Activated T-cell treated with anti-CD3 and anti-CD28 coated beads for 48 hours (primary cell): ENCODE data around the gene TSPAN33.
"Not testable (repeated sequence)": the region's sequence is repeated elsewhere in the genome, so short reads cannot be mapped to it uniquely, and the experiment has no call there.

Source experiments
- DNase-seq: peaks from one replicate; pipeline ENCODE4 v3.0.0-alpha.2; 2020; ENCODE audit warnings: low read depth

TSPAN33 gene

GRCh38 chr7:129209067-129209926, 64.8 kb downstream of the TSPAN33 start:
- DNase-seq = no peak

DNA sequence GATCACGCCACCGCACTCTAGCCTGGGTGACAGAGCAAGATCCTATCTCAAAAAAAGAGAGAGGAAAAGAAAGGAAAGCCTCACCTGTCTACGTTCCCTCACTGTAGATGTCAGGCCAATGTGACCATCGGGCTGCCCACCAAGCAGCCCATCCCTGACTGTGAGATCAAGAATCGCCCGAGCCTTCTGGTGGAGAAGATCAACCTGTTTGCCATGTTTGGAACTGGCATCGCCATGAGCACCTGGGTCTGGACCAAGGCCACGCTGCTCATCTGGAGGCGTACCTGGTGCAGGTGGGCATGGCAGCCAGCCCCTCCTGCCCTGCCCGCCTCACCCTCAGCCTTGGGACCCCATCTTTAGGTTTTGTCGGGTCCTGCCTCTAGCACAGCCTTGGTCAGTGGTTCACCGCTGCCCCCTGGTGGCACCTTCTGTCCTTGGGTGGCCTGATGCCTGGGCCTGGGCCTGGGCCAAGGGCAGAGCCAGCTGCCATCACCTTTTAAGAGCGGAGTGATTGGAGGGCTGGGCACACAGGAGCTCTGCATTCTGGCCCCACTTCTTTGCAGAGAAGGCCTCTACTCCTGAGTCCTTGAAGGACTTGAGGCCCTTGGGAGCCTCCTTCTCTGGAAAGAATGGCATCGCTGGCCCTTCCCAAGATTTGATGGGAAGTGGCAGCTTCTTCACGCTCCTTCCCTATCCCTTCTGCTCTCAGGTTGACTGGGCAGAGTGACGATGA, 65.9 kb downstream of the TSPAN33 start:
- DNase-seq = peak; percentile 71

DNA sequence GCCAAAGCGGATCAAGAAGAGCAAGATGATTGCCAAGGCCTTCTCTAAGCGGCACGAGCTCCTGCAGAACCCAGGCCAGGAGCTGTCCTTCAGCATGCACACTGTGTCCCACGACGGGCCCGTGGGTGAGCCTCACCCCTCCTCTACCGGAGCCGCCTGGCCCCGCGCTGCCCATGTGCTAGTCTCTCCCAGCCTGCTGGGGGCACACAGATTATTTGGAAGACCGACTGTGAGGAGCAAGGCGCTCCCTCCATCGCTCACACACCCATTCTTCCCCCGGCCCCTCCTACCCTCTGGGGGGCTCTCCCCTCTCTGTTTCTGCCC, 66.4 kb downstream of the TSPAN33 start:
- DNase-seq = no peak

GRCh38 chr7:129212126-129212525, 67.6 kb downstream of the TSPAN33 start:
- DNase-seq = no peak

DNA sequence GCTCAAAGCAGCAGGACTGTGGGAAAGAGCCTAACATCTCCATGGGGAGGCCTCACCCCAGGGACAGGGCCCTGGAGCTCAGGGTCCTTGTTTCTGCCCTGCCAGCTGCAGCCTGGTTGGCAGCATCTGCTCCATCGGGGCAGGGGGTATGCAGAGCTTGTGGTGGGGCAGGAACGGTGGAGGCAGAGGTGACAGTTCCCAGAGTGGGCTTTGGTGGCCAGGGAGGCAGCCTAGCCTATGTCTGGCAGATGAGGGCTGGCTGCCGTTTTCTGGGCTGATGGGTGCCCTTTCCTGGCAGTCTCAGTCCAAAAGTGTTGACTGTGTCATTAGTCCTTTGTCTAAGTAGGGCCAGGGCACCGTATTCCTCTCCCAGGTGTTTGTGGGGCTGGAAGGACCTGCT, 68.1 kb downstream of the TSPAN33 start:
- DNase-seq = no peak

DNA sequence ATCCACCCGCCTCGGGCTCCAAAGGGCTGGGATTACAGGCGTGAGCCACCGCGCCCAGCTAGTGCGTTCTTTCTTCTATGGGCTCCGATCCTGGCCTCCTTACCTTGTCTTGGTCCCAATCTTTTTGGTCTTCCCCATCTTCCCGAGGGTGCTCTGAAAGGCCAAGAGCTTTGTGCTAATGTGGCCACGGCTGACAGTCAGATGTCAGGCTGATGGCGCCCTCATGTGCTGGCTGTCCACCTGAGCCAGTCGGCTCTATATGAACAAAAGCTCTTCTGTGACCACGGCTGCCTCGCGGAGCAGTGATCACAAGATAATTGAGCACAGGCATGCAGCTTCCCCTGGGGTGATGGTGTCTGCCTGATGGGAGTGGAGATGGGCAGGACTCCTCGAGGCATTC, 69.3 kb downstream of the TSPAN33 start:
- DNase-seq = no peak

DNA sequence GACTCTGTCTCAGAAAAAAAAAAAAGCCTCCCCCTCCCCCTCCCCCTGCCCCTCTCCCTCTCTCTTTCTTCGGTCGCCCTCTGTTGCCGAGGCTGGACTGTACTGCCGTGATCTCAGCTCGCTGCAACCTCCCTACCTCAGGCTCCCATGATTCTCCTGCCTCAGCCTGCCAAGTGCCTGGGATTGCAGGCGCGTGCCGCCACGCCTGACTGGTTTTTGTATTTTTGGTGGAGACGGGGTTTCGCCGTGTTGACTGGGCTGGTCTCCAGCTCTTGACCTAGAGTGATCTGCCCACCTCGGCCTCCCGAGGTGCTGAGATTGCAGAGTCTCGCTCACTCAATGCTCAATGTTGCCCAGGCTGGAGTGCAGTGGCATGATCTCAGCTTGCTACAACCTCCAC, 71.2 kb downstream of the TSPAN33 start:
- not testable (repeated sequence) for DNase-seq

DNA sequence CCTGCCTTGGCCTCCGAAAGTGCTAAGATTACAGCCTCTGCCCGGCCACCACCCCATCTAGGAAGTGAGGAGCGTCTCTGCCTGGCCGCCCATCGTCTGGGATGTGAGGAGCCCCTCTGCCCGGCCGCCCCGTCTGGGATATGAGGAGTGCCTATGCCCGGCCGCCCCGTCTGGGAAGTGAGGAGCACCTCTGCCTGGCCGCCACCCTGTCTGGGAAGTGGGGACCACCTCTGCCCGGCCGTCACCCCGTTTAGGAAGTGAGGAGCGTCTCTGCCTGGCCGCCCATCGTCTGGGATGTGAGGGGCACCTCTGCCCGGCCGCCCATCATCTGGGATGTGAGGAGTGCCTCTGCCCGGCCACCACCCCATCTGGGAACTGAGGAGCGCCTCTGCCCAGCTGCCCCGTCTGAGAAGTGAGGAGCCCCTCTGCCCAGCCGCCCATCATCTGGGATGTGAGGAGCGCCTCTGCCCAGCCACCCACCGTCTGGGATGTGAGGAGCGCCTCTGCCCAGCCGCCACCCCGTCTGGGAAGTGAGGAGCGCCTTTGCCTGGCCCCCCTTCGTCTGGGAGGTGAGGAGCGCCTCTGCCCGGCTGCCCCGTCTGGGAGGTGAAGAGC, 71.7 kb downstream of the TSPAN33 start:
- not testable (repeated sequence) for DNase-seq

- not testable (repeated sequence) for DNase-seq
Observed at GRCh38 chr7:129216821-129217416, 72.4 kb downstream of the TSPAN33 start.

DNA sequence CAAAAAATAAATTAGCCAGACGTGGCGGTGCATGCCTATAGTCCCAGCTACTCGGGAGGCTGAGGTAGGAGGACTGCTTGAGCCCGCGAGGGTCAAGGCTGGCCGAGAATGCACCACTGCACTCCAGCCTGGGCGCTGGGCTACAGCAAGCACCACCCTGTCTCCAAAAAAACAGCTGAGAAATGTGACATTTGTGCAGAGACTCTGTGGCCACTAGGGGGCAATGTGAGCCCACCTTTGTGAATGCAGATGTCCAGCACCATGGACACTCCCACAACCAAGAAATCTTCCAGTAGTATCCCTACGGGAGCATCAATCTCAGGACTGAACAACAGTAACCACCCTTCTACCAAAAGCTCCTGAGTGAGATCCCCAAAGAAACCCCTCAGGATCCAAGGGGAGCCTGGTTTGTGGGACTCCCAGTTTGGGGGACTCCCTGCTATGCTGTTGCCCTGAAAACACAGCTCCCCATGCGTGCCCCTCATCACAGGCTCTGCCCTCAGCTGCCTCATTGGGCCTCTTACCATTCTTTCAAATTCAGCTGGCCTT, 74.1 kb downstream of the TSPAN33 start:
- DNase-seq = peak; percentile 69

- not testable (repeated sequence) for DNase-seq
Observed at GRCh38 chr7:129219166-129219565, 74.7 kb downstream of the TSPAN33 start.
